ENCODE data around the gene PCNX3.

- no peak for TF ChIP-seq CTCF (IDR thresholded peaks at IDR 0.05)
- TF ChIP-seq POLR2A (IDR thresholded peaks at IDR 0.05), result no peak
These were observed 486 bp downstream of the PCNX3 start for GRCh38 chr11:65615950-65616574.

Measured in body of pancreas (tissue), 4 donors.